T-helper 2 cell treated with Interferon-gamma antibody and Interleukin-4, amounts not matched to agents 100 ng/mL and 5 ng/mL, for 36 hours (primary cell): ENCODE measurements around the gene MAVS. TPM values are rescaled to one million over a fixed set of nuclear protein-coding genes. Genes with fewer than 3 reads are reported as not detected.

ENCODE experiments used
- total RNA-seq: library from RNA; stranded (reverse); gene quantifications from 2 replicates; pipeline ENCODE4 v1.2.3, GENCODE V29; 2022

The MAVS gene
- total RNA-seq, 1 donor from 2014 or later = 40.1 TPM

Other genes with a start within 250 kb of the MAVS start
- not detected in 2 replicates for gene GFRA4, start 183.4 kb upstream of the MAVS start, total RNA-seq
- gene ADAM33, start 164.8 kb upstream of the MAVS start, total RNA-seq = not detected in 2 replicates
- not detected in 2 replicates for gene SIGLEC1, start 134.2 kb upstream of the MAVS start, total RNA-seq
- not detected in 2 replicates for gene HSPA12B, start 114.1 kb upstream of the MAVS start, total RNA-seq
- gene ADISSP, start 79.1 kb upstream of the MAVS start, total RNA-seq = 35.7 and 37.3 TPM in 2 replicates
- 0.32 TPM in 2 replicates for gene SPEF1, start 65.4 kb upstream of the MAVS start, total RNA-seq
- 85.2 and 85.5 TPM in 2 replicates for gene CENPB, start 60.1 kb upstream of the MAVS start, total RNA-seq
- gene CDC25B, start 50.5 kb upstream of the MAVS start, total RNA-seq = 400 and 404 TPM in 2 replicates
- gene AP5S1, start 26.3 kb upstream of the MAVS start, total RNA-seq = 15.7 and 18.5 TPM in 2 replicates
- gene PANK2, start 42.6 kb downstream of the MAVS start, total RNA-seq = 58.5 and 63.1 TPM in 2 replicates
- gene RNF24, start 168.7 kb downstream of the MAVS start, total RNA-seq = 17.8 and 18.3 TPM in 2 replicates